ENCODE data around the gene SMIM35.

Gene SMIM35

GRCh38 chr11:117986981-117987574 is 99.7 kb downstream of the SMIM35 start:
- Histone ChIP-seq H3K4me2 (peak overlapping the region; percentile 79), H3K9ac (peak overlapping the region; percentile 85; the same call in 1 of the 2 replicates), H3K79me2 (ENCODE audit: insufficient read depth, low read depth) (no peaks in the 10 kb centered on the region), H3K4me3 (IDR thresholded peaks at IDR 0.05; ENCODE audit: insufficient read depth, low read depth, low read length) (no peak overlapping the region), H3K27ac (peak overlapping the region; percentile 59; the same call in 1 of the 2 replicates), H3K4me1 (ENCODE audit: low read depth, poor library complexity, severe bottlenecking) (peaks cover 20% of the 10 kb centered on the region), H2AFZ (ENCODE audit: low read depth) (peak overlapping the region; percentile 55; the same call in 1 of the 2 replicates), H4K20me1 (ENCODE audit: insufficient read depth) (no peaks in the 10 kb centered on the region), H3K36me3 (ENCODE audit: insufficient read depth) (no peaks in the 10 kb centered on the region), H3K27me3 (ENCODE audit: insufficient read depth, low read depth) (no peaks in the 10 kb centered on the region)
- TF ChIP-seq CTCF (conservative IDR thresholded peaks at IDR 0.05; ENCODE audit: low read depth, low read length) = no peak

DNA sequence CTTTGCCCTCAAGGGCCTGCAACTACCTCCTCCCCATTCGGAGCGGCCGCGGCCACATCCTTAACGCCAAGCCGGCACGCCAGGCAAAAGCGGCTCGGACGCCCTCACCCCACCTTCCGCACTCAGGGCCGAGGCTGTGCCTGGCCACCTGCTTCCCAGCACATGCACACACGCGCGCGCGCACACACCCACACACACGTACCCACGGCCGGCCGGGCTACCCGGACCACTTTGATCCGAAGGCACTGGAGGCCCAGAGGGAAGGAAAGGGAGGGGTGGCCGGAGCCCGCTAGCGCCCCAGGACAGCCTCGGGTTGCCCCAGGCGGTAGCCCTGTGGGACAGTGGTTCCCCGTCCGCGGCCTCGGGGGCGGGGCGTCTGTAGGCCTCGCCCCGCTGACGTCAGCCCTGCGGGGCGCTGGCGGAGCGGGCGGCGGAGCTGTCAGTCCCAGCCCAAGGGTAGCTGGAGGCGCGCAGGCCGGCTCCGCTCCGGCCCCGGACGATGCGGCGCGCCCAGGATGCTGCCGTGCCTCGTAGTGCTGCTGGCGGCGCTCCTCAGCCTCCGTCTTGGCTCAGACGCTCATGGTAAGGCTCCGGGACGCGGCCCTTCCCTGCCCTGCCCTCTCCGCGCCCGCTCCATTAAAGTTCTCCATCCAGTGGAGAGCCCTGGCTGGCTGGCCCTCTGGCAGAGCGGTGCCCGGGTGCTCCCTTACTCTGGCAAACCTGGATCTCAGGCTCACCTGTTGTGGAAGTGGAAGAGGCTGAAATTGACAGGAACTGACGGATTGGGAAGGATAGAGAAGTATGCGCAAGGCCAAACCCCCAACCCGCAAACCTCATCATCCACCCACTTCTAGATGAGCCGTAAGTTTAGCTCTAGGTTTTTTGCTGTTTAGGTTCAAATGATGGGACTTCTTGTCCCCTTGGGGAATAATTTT is 100.5 kb downstream of the SMIM35 start, which contains the start of gene IL10RA:
Gene IL10RA, plus strand, starts transcription at position 442 of the 935 bp plus-strand sequence. Its CDS starts 74 bp downstream, at position 516.
- Histone ChIP-seq H3K79me2 (ENCODE audit: insufficient read depth, low read depth) (no peaks in the 10 kb centered on the region), H4K20me1 (ENCODE audit: insufficient read depth) (no peaks in the 10 kb centered on the region), H3K4me2 (peak within 1 kb of the TSS; percentile 79), H3K4me3 (IDR thresholded peaks at IDR 0.05; ENCODE audit: insufficient read depth, low read depth, low read length) (no peak within 1 kb of the TSS), H2AFZ (ENCODE audit: low read depth) (peak within 1 kb of the TSS; percentile 75), H3K27me3 (ENCODE audit: insufficient read depth, low read depth) (no peaks in the 10 kb centered on the region), H3K27ac (peak within 1 kb of the TSS; percentile 59), H3K9ac (peak within 1 kb of the TSS; percentile 85), H3K4me1 (ENCODE audit: low read depth, poor library complexity, severe bottlenecking) (peaks cover 12% of the 10 kb centered on the region), H3K36me3 (ENCODE audit: insufficient read depth) (no peaks in the 10 kb centered on the region)
- TF ChIP-seq CTCF (conservative IDR thresholded peaks at IDR 0.05; ENCODE audit: low read depth, low read length) = no peak

- no peaks in the 10 kb centered on the region for H3K27me3 ChIP-seq (ENCODE audit: insufficient read depth, low read depth)
These were observed 102.3 kb downstream of the SMIM35 start for GRCh38 chr11:117984476-117984875.

DNA sequence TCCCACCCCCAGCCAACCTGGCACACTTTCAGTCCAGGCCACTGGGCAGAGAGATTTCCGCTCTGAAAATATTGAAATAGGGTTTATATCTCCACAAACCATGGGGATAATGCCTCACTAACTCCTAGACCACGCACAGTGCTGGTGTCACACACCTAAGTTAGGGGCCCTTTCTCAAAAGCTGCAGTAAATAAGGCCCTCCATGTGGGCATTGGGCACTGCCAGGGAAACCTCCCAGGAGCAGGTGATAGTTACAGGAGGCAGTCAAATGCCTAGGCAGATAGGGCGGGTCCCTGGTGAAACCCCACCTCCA is 103.6 kb downstream of the SMIM35 start:
- Histone ChIP-seq H3K4me2 (no peak overlapping the region), H3K9ac (no peak overlapping the region), H2AFZ (ENCODE audit: low read depth) (no peak overlapping the region), H3K27me3 (ENCODE audit: insufficient read depth, low read depth) (no peaks in the 10 kb centered on the region), H3K27ac (no peak overlapping the region), H3K4me3 (IDR thresholded peaks at IDR 0.05; ENCODE audit: insufficient read depth, low read depth, low read length) (no peak overlapping the region), H3K79me2 (ENCODE audit: insufficient read depth, low read depth) (no peaks in the 10 kb centered on the region), H4K20me1 (ENCODE audit: insufficient read depth) (no peaks in the 10 kb centered on the region), H3K4me1 (ENCODE audit: low read depth, poor library complexity, severe bottlenecking) (peaks cover 9% of the 10 kb centered on the region), H3K36me3 (ENCODE audit: insufficient read depth) (no peaks in the 10 kb centered on the region)
- no peak for TF ChIP-seq CTCF (conservative IDR thresholded peaks at IDR 0.05; ENCODE audit: low read depth, low read length)

More at GRCh38 chr11:117984476-117984875, 102.3 kb downstream of the SMIM35 start:
- Histone ChIP-seq H3K79me2 (ENCODE audit: insufficient read depth, low read depth) (no peaks in the 10 kb centered on the region), H3K36me3 (ENCODE audit: insufficient read depth) (no peaks in the 10 kb centered on the region), H2AFZ (ENCODE audit: low read depth) (no peak overlapping the region), H3K4me1 (ENCODE audit: low read depth, poor library complexity, severe bottlenecking) (peaks cover 12% of the 10 kb centered on the region), H3K9ac (no peak overlapping the region), H3K27ac (no peak overlapping the region), H3K4me3 (IDR thresholded peaks at IDR 0.05; ENCODE audit: insufficient read depth, low read depth, low read length) (no peak overlapping the region), H4K20me1 (ENCODE audit: insufficient read depth) (no peaks in the 10 kb centered on the region), H3K4me2 (no peak overlapping the region)
- TF ChIP-seq CTCF (conservative IDR thresholded peaks at IDR 0.05; ENCODE audit: low read depth, low read length) = no peak

Data from KMS-11 (cell line).